Placental pericyte (primary cell): ENCODE measurements around the gene KCNK5. TPM values are rescaled to one million over a fixed set of nuclear protein-coding genes. Genes with fewer than 3 reads are reported as not detected.

Experiments
- total RNA-seq: library from RNA; depleted of rRNA; stranded (reverse); fragments of >200 nt; gene quantifications from 2 replicates; pipeline ENCODE4 v1.2.3, GENCODE V29; 2012

KCNK5 gene, protein sequence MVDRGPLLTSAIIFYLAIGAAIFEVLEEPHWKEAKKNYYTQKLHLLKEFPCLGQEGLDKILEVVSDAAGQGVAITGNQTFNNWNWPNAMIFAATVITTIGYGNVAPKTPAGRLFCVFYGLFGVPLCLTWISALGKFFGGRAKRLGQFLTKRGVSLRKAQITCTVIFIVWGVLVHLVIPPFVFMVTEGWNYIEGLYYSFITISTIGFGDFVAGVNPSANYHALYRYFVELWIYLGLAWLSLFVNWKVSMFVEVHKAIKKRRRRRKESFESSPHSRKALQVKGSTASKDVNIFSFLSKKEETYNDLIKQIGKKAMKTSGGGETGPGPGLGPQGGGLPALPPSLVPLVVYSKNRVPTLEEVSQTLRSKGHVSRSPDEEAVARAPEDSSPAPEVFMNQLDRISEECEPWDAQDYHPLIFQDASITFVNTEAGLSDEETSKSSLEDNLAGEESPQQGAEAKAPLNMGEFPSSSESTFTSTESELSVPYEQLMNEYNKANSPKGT
- not detected in 2 replicates for total RNA-seq

DNA sequence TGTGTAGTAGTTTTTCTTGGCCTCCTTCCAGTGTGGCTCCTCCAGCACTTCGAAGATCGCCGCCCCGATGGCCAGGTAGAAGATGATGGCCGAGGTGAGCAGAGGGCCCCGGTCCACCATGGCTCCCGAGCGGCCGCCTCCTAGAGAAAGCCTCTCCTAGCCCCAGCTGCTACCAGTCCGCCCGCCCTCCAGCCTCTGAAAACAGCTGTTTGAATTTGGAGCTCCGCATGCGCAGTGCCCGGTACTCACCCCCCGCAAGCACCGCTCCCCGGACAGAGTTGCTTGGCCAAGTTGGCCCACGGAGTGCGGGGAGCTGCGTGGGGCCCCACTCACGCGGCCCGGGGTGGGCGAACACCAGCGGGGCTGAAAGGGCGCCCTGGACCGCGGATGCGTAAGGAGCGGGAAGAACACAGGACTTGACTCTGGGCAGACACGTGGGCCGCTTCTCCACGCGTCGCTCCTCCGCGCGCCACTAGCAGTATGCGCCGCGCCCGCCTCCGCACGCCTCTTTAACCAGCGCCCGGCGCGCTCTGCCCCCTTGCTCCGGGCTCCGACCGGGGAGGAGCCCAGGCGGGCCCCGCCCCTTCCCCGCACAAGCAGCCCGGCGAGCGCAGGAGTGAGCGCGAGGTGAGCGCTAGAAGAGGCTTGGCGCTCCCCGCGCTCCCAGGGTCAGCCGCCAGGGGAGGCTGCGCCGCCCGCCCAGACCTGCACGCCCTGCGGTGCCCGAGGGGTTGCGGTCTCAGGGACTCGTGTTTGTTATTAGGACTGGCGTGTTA is at the start of gene KCNK5:
KCNK5 (minus strand) TSS at position 484 of the 776 bp plus-strand sequence; CDS start at position 120, 364 bp downstream.

Other genes with a start within 250 kb of the KCNK5 start
- not detected in 2 replicates for gene GLP1R, start 180.7 kb downstream of the KCNK5 start, total RNA-seq
- gene SAYSD1, start 114.3 kb downstream of the KCNK5 start, total RNA-seq = 7.9 and 15.2 TPM in 2 replicates
- gene KCNK17, start 84.9 kb upstream of the KCNK5 start, total RNA-seq = not detected in 2 replicates
- gene KCNK16, start 93.2 kb upstream of the KCNK5 start, total RNA-seq = not detected in 2 replicates